K562 (cell line): ENCODE data around the gene LPXN. TPM values are rescaled to one million over a fixed set of nuclear protein-coding genes. Genes with fewer than 3 reads are reported as not detected.

Experiments
- ATAC-seq: fragments of 200-7000 bp; cut with Tn5 transposase; 3 replicates; pipeline ENCODE4 v1.9.1; 2020; ENCODE audit warnings: moderate library complexity
- BruUV-seq: library from RNA; stranded (reverse); fragments of 400-500 nt; replicated peaks from 2 replicates; lab custom pipeline; 2021; lab: Mats Ljungman, UMichigan
- CTCF ChIA-PET: fragments of 300-600 bp; formaldehyde crosslinking; extraction: SDS; loops from one replicate; lab custom pipeline; 2021; ENCODE audit warnings: low intra/inter-chr PET ratio; lab: Yijun Ruan, JAX
- POLR2A ChIA-PET: fragments of 300-600, 350-650 bp; sonication (Branson Sonifier 250); formaldehyde crosslinking; extraction: SDS; loops from one replicate; lab custom pipeline; 2021; ENCODE audit warnings: antibody characterized with exemption, inconsistent platforms; lab: Yijun Ruan, JAX
- DNase-seq, 4 experiments: peaks; one replicate each; pipeline versions ENCODE4 v3.0.0 to v3.0.0-alpha.2; 2011 to 2018; ENCODE audit warnings: low spot score in 3 of 4, mixed read lengths in 3 of 4; ENCODE audit errors: extremely low read depth in 1 of 4
- FAIRE-seq: peaks from 2 replicates; lab custom pipeline; 2011; peaks lifted over from hg19 to GRCh38; lab: Jason Lieb, UNC
- H2AFZ ChIP-seq: 2 replicates; pipeline ENCODE4 v1.6.0; 2011; ENCODE audit warnings: low read depth, low read length, control low read depth, inconsistent platforms
- H3K27ac ChIP-seq: fragments of 200-600 bp; 3 replicates; pipeline ENCODE4 v1.8.0; 2011; ENCODE audit warnings: low read depth, mild to moderate bottlenecking, control low read depth, inconsistent platforms, low read length, moderate library complexity, mixed read lengths; ENCODE audit errors: extremely low read depth
- H3K27me3 ChIP-seq, 2 experiments: fragments of 300-600 bp in 1 of 2; 2 replicates in 1 of 2; 3 replicates in 1 of 2; pipeline versions ENCODE4 v1.6.0 to v1.8.0; 2011; ENCODE audit warnings: inconsistent platforms in 2 of 2, low read length in 2 of 2, mild to moderate bottlenecking in 1 of 2, mixed read lengths in 1 of 2, moderate library complexity in 1 of 2; ENCODE audit not compliant: control insufficient read depth in 2 of 2, insufficient read depth in 2 of 2
- H3K36me3 ChIP-seq: fragments of 300-600 bp; 3 replicates; pipeline ENCODE4 v1.8.0; 2011; ENCODE audit warnings: mild to moderate bottlenecking, low read length, inconsistent platforms; ENCODE audit not compliant: control insufficient read depth, insufficient read depth
- H3K4me1 ChIP-seq, 2 experiments: fragments of 200-600 bp in 1 of 2; replicated peaks in 1 of 2; 2 replicates in 1 of 2; 3 replicates in 1 of 2; pipeline versions ENCODE4 v1.5.1 to v1.8.0; 2011; ENCODE audit warnings: inconsistent platforms in 2 of 2, low read length in 2 of 2, mild to moderate bottlenecking in 1 of 2, mixed read lengths in 1 of 2, moderate library complexity in 1 of 2; ENCODE audit not compliant: control insufficient read depth in 2 of 2, insufficient read depth in 2 of 2
- H3K4me2 ChIP-seq: 2 replicates; pipeline ENCODE4 v1.6.1; 2011; ENCODE audit warnings: low read length, control low read depth, inconsistent platforms, mixed read lengths; ENCODE audit not compliant: insufficient read depth
- H3K4me3 ChIP-seq: fragments of 200-600 bp; sonication (generic), shearing (Covaris generic); 2 replicates; pipeline ENCODE4 v1.5.1; 2016; ENCODE audit warnings: control low read depth, inconsistent platforms
- H3K79me2 ChIP-seq: fragments of 200-600 bp; 3 replicates; pipeline ENCODE4 v1.8.0; 2011; ENCODE audit warnings: low read length, inconsistent platforms; ENCODE audit not compliant: control insufficient read depth, insufficient read depth
- H3K9ac ChIP-seq, 2 experiments: 2 replicates each; pipeline versions ENCODE4 v1.6.0 to v1.6.1; 2011; ENCODE audit warnings: low read depth in 2 of 2, low read length in 2 of 2, control low read depth in 1 of 2, inconsistent platforms in 1 of 2, mild to moderate bottlenecking in 1 of 2, mixed read lengths in 1 of 2; ENCODE audit not compliant: insufficient read depth in 1 of 2
- H3K9me1 ChIP-seq: one replicate; pipeline ENCODE4 v1.6.0; 2011; ENCODE audit warnings: inconsistent platforms, mild to moderate bottlenecking, low read length, moderate library complexity; ENCODE audit not compliant: control insufficient read depth, insufficient read depth
- H3K9me3 ChIP-seq: replicated peaks from 2 replicates; pipeline ENCODE4 v1.5.1; 2011; ENCODE audit warnings: low read depth, low read length, inconsistent platforms; ENCODE audit not compliant: control insufficient read depth, insufficient read depth
- H4K20me1 ChIP-seq: replicated peaks from 2 replicates; pipeline ENCODE4 v1.6.1; 2011; ENCODE audit warnings: low read length, inconsistent platforms, mixed read lengths; ENCODE audit not compliant: control insufficient read depth, insufficient read depth
- DIDO1 ChIP-seq: fragments of 450-650 bp; IDR thresholded peaks from 2 replicates; pipeline ENCODE4 v1.6.1; 2016; ENCODE audit warnings: low read depth, missing biosample characterization, missing genetic modification characterization
- MNT ChIP-seq, 2 experiments: fragments of 450-650 bp; conservative IDR thresholded peaks; 2 replicates each; pipeline ENCODE4 v1.6.1; 2017; ENCODE audit warnings: mild to moderate bottlenecking in 2 of 2, moderate library complexity in 2 of 2
- NR1H2 ChIP-seq: sonication (generic); formaldehyde crosslinking; IDR thresholded peaks from 2 replicates; pipeline ENCODE4 v1.4.0; 2020; ENCODE audit warnings: mild to moderate bottlenecking, missing genetic modification reagents
- POLR2A ChIP-seq: fragments of 450-650 bp; conservative IDR thresholded peaks from 2 replicates; pipeline ENCODE4 v1.6.1; 2016
- SETDB1 ChIP-seq: IDR thresholded peaks from one replicate; pipeline ENCODE4 v1.6.1; 2012; ENCODE audit warnings: low read length, control low read depth, inconsistent platforms
- SP2 ChIP-seq: IDR thresholded peaks from 2 replicates; pipeline ENCODE4 v1.6.1; 2011; ENCODE audit warnings: mild to moderate bottlenecking, low read depth, low read length, moderate library complexity; ENCODE audit not compliant: poor library complexity, severe bottlenecking; ENCODE audit errors: extremely low read depth
- TBP ChIP-seq: optimal IDR thresholded peaks from 2 replicates; pipeline ENCODE3; 2011; ENCODE audit warnings: low read depth, low read length, improper control_type of control experiment
- ZNF398 ChIP-seq: fragments of 250-450 bp; sonication (Bioruptor Pico); IDR thresholded peaks from 2 replicates; pipeline ENCODE4 v1.8.0; 2021; ENCODE audit warnings: moderate library complexity, mild to moderate bottlenecking, inconsistent platforms
- ZNF512 ChIP-seq: IDR thresholded peaks from 2 replicates; pipeline ENCODE4 v1.6.1; 2016; ENCODE audit warnings: missing genetic modification characterization, missing compliant biosample characterization
- ZNF551 ChIP-seq: fragments of 250-450 bp; sonication (Bioruptor Pico); IDR thresholded peaks from 2 replicates; pipeline ENCODE4 v1.5.0; 2021; ENCODE audit warnings: mild to moderate bottlenecking, moderate library complexity
- ZNF655 ChIP-seq: fragments of 250-450 bp; sonication (Bioruptor Pico); IDR thresholded peaks from 2 replicates; pipeline ENCODE4 v1.5.0; 2021
- ZNF766 ChIP-seq: fragments of 200-800 bp; sonication (Bioruptor generic); conservative IDR thresholded peaks from 2 replicates; pipeline ENCODE4 v1.6.1; 2016; ENCODE audit warnings: missing genetic modification characterization, missing compliant biosample characterization
- WGBS: fragments of 100-300 bp; shearing (Covaris generic); methylation state at CpG from one replicate; pipeline ENCODE4 v1.1.6; 2016; ENCODE audit warnings: low coverage, mixed read lengths; ENCODE audit not compliant: insufficient coverage; ENCODE audit errors: missing lambda C conversion rate; 5-methylcytosine and 5-hydroxymethylcytosine counted together
- in situ Hi-C: fragments of 300-500 bp; cut with MboI; formaldehyde crosslinking; loops from 4 replicates; pipeline ENCODE4 v1.15.0; 2018; ENCODE audit warnings: inconsistent platforms, mixed read lengths
- intact Hi-C: fragments of 100-400 bp; cut with micrococcal nuclease; formaldehyde crosslinking; loops from 2 replicates; pipeline ENCODE4 v1.14.2; 2022
- polyA plus RNA-seq, 8 experiments: library from polyadenylated mRNA; depleted of rRNA in 4 of 8; stranded (reverse) in 5 of 8; unstranded in 3 of 8; fragments of >200 nt; fragmentation: Nextera tagmentation in 2 of 8; fragmentation: Illumina TruSeq in 1 of 8; extraction: Ambion mirVana in 2 of 8; extraction: Trizol in 1 of 8; gene quantifications; 2 replicates each; pipeline versions ENCODE4 v1.2.1 to v1.2.3, GENCODE V29; 2011 to 2014; ENCODE audit warnings: inconsistent platforms in 1 of 8, missing spikeins in 1 of 8
- total RNA-seq, 7 experiments: library from RNA; depleted of rRNA in 6 of 7; stranded (reverse); fragments of >200 nt in 6 of 7; fragmentation: Illumina TruSeq in 2 of 7; extraction: Trizol in 2 of 7; gene quantifications; 2 replicates each; pipeline versions ENCODE4 v1.2.1 to v1.2.3, GENCODE V29; 2011 to 2021; ENCODE audit warnings: low replicate concordance in 1 of 7

Gene LPXN
- total and polyA plus RNA-seq, 9 of the 15 experiments (the other 6 are each of a cell fraction or from before 2014, with no cell fraction given), result 0.73 to 3.1 (median 2.0) TPM

GRCh38 chr11:58622344-58622743 lies 46.7 kb upstream of the LPXN start, which contains the start of gene CNTF:
Gene CNTF, plus strand, starts transcription at chr11:58622665. Its CDS starts 88 bp downstream, at chr11:58622753.
- no TSS peak for BruUV-seq
- Histone ChIP-seq H3K4me3 (no peak within 1 kb of the TSS), H3K9me1 (no peaks in the 10 kb centered on the region), H3K36me3 (peaks cover 95% of the 10 kb centered on the region), H3K27ac (no peak within 1 kb of the TSS), H3K79me2 (0 out of 3 replicates have a peak, but pooled peaks cover 2% of the 10 kb centered on the region), H3K4me2 (no peak within 1 kb of the TSS), H4K20me1 (no peaks in the 10 kb centered on the region), H3K4me1 (no peaks in the 10 kb centered on the region), H3K27me3 (no peaks in the 10 kb centered on the region), H3K9ac (no peak within 1 kb of the TSS), H3K9me3 (no peaks in the 10 kb centered on the region), H2AFZ (no peak within 1 kb of the TSS)
- FAIRE-seq (no peak), DNase-seq (no peak), ATAC-seq (no peak)
- WGBS, result 78% methylated on average over 2 of the region's 2 CpGs
- TF ChIP-seq SETDB1, result no peak
- TF ChIP-seq POLR2A, result no peak
- TF ChIP-seq ZNF551 (CRISPR knock-in tag), result no peak
- TF ChIP-seq NR1H2, result no peak
- no peak for TF ChIP-seq ZNF398 (CRISPR knock-in tag)
- TF ChIP-seq ZNF766, result no peak
- no peak for TF ChIP-seq MNT (conservative IDR thresholded peaks at IDR 0.05)
- no peak for TF ChIP-seq TBP
- no peak for TF ChIP-seq SP2
- no peak for TF ChIP-seq DIDO1 (tag)
- TF ChIP-seq ZNF655 (CRISPR knock-in tag), result no peak
- TF ChIP-seq ZNF512 (tag), result no peak
- ChIA-PET CTCF (no interaction called here), POLR2A (interaction anchor here (1.2 kb wide), 1 partner anchor 7 kb away, joined by 3 read pairs; no protein-coding TSS in a partner anchor)
- in situ Hi-C loops (no loop called here), intact Hi-C loops (no loop called here)
